Activated CD8-positive, alpha-beta memory T cell treated with anti-CD3 and anti-CD28 coated beads for 24 hours (primary cell): ENCODE data around the gene ZDHHC8.

Experiments used
- DNase-seq: peaks from one replicate; pipeline ENCODE4 v3.0.0-alpha.2; 2020

Gene ZDHHC8

GRCh38 chr22:20099099-20099711 lies 32.4 kb upstream of the ZDHHC8 start:
- DNase-seq, result no peak

DNA sequence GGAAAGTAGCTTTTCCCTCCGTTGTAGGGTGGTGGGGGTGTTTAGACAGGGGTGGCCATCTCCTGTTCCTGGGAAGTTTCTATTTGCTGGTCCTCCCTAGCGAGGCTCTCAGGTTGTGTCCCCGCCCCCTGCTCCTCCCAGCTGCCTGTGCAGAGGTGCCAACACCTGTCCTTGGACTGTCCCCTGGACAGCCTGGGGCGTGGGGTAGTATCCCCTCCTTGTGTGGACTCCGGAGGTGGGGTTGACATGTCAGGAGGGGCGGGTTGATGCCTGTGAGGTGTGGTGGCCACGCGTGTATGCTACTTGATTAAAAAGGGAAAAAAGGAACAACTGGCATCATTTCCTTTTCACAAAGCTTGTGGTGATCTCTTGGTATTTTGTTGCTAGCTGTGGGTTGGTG lies 30.0 kb upstream of the ZDHHC8 start:
- DNase-seq, result no peak

- no peak for DNase-seq
Observed at GRCh38 chr22:20102203-20102780, 29.3 kb upstream of the ZDHHC8 start.

DNA sequence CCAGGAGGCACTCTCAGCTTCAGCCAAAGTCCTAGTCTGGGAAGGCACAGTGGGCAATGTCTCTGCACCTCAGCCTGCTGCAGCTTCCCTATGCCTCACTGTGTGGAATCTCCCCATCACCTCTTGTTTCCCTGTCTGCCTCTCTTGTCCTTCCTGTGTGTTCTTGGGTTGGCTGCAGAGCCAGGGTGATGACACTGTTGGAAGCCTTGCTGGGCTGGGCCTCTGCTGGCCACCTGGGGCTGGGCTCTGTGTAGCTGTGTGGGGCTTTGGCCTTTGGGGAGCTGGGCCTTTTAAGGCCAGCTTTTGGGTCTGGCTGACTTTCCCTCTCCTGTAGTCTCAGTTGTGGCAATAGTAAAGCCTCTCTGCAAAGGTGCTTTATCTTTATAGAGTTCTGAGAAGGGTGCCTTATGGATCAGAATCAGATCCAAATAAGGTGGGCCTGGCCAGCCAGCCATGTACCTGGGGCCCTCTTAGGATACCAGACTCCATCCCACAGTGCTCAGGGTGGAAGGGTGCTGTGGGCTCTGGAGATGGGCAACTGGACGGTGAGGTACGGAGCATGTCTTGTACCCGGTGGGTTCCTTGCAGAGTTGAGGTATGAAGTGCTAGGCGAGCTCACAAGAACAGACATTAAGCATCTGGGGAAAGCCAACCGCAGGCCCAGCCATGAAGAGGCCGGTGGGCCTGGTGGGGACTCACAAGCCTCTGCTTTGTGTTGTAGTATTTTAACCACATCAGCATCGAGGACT lies 26.0 kb upstream of the ZDHHC8 start:
- DNase-seq, result no peak

DNA sequence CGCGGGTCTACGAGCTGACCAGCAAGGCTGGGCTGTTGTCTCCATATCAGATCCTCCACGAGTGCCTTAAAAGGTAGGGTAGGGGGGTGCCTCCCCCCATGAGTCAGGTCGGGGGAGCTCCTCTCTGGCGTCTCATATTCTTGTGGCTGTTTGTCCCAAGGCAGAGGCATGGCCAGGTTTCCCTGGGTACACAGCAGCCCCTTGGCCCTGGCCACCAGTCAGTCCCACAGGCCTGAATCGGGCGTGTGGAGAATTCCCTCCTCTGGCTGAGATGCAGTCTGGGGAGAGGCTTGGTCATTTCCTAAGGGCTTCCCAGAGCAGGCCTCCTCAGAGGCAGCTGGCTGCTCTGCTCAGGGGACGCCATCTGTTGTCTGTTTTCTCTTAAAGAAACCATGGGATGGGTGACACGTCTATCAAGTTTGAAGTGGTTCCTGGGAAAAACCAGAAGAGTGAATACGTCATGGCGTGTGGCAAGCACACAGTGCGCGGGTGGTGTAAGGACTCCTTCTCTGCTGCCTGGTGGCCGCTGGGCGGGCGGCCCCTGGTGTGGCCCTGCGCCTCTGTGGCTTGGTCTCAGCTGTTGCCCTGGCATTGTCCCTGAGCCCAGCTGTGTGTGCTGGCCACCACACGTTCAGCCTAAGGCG lies 25.3 kb upstream of the ZDHHC8 start:
- DNase-seq, result no peak

DNA sequence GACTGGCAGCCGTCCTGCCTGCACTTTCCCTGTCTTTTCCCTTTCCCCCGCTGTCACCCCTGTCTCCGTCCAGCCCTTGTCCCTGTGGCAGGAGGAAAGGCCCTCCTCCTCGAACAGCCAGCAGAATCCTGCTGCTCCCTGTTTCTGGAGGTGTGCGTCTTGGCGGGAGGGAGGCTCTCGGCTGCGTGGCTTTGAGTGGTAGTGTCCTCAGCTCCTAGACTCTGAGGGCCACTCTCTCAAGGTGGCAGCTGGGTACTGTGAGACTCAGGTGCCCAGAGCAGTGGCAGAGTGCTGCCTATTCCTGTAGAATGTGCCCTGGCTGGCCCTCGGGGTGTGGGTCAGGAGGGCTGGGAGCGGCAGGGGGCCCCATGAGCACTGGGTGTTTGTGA lies 24.8 kb upstream of the ZDHHC8 start:
- no peak for DNase-seq

DNA sequence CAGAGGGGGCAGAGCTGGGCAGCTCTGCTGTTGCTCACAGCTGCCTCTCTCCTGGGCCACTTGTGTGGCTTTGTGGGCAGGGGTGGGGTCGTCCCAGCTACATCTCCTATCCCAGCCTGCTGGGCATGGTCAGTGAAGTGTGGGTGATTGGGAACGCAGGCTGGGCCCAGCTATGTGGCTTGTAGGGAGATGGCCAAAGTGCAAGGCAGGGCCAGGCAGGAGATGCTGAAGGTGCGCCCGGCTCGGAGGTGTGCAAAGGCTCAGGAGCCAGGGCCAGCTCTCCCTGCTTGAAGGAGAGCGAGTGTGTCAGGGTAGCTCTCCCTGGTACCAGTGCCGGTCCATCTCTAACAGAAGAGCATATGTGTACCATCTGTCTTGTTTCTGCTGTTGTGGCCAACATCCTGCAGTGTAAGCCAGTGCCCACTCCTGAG lies 24.1 kb upstream of the ZDHHC8 start:
- no peak for DNase-seq

DNA sequence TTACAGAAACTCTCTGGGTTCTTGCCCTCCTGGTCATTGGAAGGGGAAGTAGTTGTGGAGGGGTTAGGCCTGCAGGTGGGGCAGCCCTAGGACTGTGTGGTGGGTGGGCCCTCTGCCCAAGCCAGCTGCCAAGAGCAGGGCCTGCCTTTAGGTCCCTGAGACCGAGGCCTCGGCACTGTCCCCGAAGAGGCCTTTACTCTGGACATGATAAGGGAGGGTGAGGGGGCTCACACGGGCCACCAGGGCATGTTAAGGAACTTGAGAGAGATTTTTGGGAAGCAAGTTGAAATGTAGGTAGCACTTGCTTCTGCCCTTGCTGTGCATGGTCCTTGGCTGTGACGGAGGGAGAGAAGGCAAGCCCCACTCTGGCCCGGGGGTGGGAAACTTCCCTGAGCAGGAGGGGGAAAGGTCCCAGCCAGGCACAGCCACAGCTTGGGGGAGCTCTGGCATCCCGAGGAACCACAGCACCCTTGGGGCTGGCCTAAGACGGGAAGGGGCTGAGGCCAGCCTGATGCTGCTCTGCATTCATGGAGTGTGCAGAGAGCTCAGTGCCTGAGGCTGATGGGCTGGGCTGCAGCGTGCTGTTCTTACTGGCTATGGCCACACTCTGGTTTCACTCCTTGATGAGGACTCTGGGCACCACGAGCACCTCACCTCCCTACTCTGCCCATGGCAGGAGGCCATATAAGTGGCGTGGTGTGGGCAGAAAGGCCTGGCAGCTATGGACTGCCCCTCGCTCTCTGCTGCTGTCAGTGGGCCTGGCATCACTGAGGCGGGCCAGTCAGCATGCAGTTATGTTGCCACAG lies 23.4 kb upstream of the ZDHHC8 start:
- DNase-seq, result no peak

DNA sequence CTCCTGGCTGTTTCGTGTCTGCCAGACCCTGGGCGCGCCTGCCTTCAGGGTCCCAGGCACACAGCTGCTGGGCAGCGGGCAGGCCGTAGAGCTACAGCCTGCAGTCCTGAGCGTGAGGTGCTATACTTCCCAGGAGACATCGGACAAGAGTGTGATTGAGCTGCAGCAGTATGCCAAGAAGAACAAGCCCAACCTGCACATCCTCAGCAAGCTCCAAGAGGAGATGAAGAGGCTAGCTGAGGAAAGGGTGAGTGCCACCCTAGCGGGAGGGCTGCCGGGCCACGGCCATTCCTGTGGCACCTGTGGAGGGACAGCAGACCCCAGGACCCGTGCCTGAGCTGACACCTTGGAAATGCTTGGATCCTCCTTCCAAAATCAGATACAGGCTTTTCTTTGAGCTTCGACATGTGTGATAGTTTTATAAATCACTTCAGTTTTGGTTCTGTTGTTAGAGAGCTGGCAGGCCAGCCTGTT lies 22.8 kb upstream of the ZDHHC8 start:
- DNase-seq, result no peak

DNA sequence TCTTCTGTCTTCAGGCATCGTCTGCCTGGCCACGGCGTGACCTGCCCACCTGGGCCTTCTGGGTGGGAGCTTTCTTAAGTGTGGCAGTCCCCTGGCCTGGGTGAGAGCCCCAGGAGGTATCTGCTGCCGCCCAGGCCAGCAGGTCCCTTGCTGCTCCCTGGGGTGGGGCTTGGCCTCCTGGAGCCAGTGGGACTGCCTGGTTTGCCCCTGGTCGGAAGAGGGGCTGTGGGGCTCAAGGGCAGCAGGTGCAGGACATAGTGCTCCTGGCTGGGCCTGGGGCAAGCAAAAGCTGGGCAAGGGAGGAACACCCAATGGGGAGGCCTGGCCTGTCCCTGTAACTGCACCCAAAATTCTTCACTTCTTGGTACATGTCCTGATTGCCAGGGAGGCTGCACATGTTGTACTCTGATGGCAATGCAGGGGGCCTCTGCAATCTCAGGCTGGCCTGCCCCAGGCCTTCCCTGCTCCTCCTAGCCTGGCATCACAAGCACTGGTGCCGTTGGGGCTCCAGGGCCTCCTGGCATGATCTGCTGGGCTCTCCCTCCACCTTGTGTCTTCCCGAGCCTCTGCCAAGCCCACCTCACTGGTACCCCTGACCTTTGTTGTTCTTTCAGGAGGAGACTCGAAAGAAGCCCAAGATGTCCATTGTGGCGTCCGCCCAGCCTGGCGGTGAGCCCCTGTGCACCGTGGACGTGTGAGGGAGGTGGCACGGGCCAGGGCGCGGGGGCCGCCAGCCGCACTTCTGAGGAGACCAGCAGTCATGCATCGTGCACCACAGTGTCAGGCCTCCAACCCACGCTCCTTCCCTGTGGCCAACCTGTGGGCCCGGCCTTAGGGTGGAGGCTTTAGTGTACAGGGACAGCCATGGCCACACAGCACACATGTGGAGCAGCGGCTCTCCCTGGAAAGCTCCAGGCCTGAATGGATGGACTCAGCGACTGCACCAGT lies 21.9 kb upstream of the ZDHHC8 start:
- DNase-seq, result peak; percentile 66

DNA sequence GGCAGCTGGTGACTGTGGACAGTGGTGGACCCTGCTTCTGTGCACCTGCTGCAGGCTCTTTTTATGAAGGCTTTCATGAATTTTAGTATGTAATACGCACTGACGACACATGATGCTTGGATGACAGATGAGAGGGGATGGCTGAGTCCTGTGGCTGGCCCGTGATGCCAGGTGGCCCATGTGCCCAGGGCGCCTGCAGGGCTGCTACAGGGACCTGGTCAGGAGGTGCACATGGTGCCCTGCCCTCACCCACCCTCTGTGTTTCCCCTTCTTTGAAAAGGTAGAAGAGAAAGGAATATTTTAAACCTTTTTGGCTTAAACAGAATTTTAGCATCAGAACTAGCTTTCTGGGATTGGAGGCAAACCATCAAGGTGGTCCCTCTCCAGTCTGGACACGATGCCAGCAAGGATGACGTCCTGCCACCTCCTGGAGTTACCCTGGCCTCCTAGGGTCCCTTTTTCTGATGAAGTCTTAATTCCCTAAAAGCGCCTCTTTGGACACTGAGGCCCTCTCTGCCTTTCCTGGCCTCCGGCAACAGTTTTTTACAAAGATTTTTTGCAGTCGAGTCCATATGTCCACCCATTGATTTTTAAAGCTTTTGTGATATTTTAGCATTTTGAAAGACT lies 21.1 kb upstream of the ZDHHC8 start:
- no peak for DNase-seq

GRCh38 chr22:20111045-20111688 lies 20.4 kb upstream of the ZDHHC8 start:
- peak; percentile 74 for DNase-seq

DNA sequence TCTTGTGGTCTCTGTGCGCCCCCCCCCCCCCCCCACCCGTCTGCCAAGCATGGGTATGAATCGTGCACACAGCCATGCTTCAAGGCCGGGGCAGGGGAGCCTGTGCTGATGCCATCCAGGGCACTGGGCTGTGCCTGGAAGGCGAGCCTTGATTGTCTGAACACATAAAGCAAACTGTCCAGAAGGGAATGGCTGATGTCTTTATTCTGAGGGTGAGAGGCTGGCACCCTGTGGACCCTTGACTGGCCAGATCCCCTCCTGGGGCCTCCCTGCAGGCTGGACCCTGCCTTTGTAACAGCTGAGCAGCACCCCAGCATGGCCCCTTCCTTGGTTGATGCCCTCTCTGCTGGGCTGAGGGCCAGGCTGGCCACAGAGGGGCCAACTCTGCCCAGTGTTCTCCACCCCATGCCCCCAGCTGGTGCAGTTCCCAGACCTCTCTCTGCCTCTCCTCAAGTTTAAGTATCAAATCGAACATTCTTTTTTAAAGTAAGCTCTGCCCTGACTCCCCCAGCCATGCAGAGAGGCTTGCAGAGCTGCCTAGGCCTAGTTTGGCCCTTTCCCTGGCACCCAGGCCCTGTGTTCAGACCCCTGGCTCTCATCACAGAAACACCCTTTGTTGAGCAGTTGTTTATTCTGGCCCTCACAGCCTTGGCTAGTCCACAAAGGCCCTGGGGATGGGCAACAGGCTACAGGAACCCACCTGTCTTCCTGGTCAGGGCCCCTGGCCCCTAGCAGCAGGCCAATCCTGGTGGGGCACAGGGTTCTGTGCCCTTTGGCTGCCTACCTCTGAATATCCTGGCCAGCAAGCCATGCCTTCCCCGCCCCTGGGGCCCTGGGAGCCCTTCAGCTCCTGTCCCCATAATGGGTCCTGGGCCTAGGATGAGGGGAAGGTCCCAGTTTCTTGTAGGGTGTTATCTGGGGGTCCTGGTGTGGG lies 19.6 kb upstream of the ZDHHC8 start:
- DNase-seq, result peak; percentile 69

DNA sequence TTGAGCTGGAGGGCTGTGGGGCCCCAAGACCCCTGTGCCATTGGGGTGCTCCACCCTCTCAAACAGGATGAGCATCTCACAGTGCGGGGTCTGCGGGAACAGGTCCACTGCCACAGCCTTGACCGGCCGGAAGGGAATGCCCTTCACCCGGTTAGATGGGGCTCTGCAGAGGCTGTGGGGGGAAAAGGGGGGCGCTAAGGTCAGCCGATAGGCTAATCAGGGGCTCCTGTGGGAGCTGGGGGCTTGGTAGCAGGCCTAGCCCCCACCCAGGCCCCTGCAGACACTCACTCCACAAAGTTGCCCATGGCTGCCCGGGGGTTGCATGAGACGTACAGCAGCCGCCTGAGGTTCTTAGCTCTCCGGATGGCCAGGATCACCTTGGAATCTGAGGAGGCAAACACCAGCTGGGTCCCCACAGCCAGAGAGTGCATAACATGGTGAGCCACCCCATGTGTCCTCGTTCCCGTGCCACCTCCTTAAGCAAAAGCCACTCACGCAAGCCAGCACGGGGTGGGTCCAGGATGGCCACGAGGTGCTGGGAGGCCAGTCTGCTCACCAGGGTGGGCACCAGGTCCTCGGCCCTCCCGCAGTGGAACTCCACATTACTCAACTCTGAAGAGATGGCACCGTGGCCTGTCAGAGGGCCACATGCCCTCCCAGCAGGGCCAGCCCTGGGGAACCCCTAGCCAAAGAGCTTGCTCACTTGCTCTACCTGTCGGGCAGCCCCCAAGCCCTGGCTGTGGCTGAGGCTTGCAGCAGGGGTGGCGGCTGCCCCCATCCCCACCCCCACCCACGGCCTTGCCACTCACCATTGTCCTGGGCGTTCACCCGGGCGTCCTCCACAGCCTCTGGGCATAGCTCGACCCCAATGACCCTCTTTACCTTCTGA lies 18.7 kb upstream of the ZDHHC8 start:
- no peak for DNase-seq

DNA sequence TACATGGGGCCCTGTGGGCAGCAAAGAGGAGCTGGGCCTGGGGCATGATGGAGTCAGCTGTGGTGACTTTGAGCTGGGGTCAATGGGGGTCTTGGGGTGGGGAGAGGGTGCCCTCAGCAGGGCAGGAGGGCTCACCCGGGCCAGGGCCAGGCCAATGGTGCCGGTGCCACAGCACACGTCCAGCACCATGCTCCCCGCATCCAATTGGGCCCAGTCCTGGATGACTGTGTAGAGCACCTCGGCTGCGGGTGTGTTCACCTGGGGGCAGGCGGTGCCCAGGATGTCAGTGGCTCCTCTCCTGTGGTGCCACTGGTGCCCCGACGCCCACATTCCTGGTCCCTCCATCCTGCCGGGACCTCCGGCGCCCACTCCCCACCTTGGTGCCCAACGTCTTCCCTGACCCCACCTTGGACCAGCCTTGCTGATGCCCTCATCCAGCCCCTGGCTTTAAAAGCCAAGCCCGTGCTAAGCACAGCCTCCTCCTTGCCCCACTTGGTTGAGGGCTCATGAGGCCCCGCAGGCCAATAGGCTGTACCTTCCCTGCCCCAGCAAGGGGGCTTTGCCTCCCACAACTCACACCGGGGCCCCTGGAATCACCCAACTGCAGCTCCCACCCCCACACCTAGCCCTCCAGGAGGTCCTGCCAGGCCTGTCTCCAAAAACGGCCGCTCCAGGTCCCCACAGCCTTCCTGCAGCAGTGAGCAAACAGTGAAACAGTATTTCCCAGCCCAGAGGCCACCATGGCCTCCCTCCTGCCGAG lies 17.9 kb upstream of the ZDHHC8 start:
- DNase-seq, result no peak

DNA sequence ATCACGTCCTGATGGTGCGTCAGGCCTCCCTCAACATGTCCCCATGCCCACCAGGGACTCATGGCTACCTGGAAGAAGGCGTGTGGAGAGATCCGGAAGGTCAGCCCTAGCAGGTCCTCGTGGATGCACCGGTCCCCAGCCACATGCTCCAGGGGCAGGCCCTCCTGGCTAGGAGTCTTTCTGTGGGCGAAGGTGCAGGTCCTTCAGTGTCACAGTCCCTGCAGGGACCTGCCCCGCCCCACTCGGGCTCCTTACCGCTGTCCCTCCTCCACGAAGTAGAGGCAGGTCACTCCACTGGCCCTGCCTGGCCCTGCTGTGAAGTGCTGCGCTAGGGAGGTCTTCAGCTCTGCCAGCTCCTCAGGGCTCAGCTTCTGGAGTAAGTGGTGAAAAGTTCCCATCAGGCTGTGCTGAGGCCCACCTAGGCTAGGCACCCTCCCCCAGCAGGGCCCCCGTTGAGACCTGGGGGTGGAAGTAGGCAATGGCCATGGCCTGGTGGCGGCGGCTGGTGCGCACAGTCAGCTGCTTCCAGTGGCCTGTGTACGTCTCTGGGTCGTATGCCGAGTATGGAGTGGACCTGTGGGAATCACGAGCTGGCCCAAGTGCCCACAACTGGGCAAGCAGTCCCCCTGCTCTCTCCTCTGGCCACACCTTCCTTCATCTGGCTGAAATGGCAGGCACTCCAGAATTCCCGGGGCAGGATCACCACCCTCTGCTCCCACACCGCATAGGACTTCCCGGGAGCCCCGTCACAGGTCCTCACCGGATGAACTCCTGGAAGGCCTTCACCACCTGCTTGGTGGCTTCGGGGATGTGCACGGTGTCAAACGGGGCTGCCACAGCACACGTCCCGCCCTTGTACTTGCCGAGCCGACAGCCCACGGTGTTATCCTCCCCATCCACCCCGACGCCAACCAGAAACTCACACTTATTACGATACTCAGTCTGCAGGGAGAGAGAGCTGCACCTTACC lies 16.8 kb upstream of the ZDHHC8 start:
- no peak for DNase-seq
